Right atrium auricular region (tissue), 2 donors: ENCODE results near the gene TBC1D2. TPM values are rescaled to one million over a fixed set of nuclear protein-coding genes. Genes with fewer than 3 reads are reported as not detected.

Source experiments
- DNase-seq: peaks from one replicate; pipeline ENCODE4 v3.0.0-alpha.2; 2019; ENCODE audit warnings: low spot score
- H3K27ac ChIP-seq, 2 donors: fragments of 200-600 bp; sonication (generic); 1 replicate in 1 of 2; 2 replicates in 1 of 2; pipeline ENCODE4 v1.5.1; 2016 to 2019
- H3K27me3 ChIP-seq, 2 donors: fragments of 200-600 bp; sonication (generic); one replicate each; pipeline versions ENCODE4 v1.5.1 to v1.6.0; 2017 to 2019
- H3K36me3 ChIP-seq: fragments of 200-600 bp; sonication (generic); one replicate; pipeline ENCODE4 v1.5.1; 2016
- H3K4me1 ChIP-seq, 2 donors: fragments of 200-600 bp; sonication (generic); one replicate each; pipeline versions ENCODE4 v1.5.1 to v1.6.0; 2017 to 2019
- H3K4me3 ChIP-seq, 2 donors: fragments of 200-600 bp; sonication (generic); 1 replicate in 1 of 2; 2 replicates in 1 of 2; pipeline ENCODE4 v1.5.1; 2017 to 2019; ENCODE audit warnings: mild to moderate bottlenecking in 1 of 2, moderate library complexity in 1 of 2
- H3K9me3 ChIP-seq, 2 donors: fragments of 200-600 bp; sonication (generic); one replicate each; pipeline ENCODE4 v1.5.1; 2019
- CTCF ChIP-seq, 2 donors: fragments of 200-600 bp; sonication (generic); IDR thresholded peaks; one replicate each; pipeline ENCODE4 v1.5.1; 2019; ENCODE audit warnings: antibody characterized with exemption in 2 of 2
- total RNA-seq, 2 donors: library from RNA; depleted of rRNA; stranded (reverse); fragments of >200 nt; gene quantifications; one replicate each; pipeline ENCODE4 v1.1.0, GENCODE V29; 2016

TBC1D2 gene
- total RNA-seq, 2 donors from 2014 or later: 2.6 to 4.6 TPM

GRCh38 chr9:98184326-98184725, 71.1 kb downstream of the TBC1D2 start:
- no peaks in the 10 kb centered on the region for H3K36me3 ChIP-seq
- no peak for DNase-seq
- H3K4me1 ChIP-seq: no peaks in the 10 kb centered on the region
- no peaks in the 10 kb centered on the region for H3K9me3 ChIP-seq
- H3K27me3 ChIP-seq: no peaks in the 10 kb centered on the region
- H3K4me3 ChIP-seq: no peak overlapping the region
- TF ChIP-seq CTCF (IDR thresholded peaks at IDR 0.05): no peak
- H3K27ac ChIP-seq: no peak overlapping the region

- TF ChIP-seq CTCF (IDR thresholded peaks at IDR 0.05): no peak
- DNase-seq: no peak
- Histone ChIP-seq H3K4me3 (no peak overlapping the region), H3K27me3 (no peaks in the 10 kb centered on the region), H3K9me3 (no peaks in the 10 kb centered on the region), H3K27ac (no peak overlapping the region), H3K4me1 (no peaks in the 10 kb centered on the region), H3K36me3 (no peaks in the 10 kb centered on the region)
Observed at GRCh38 chr9:98182889-98183599, 72.4 kb downstream of the TBC1D2 start.

GRCh38 chr9:98182069-98182820, 73.2 kb downstream of the TBC1D2 start:
- Histone ChIP-seq H3K4me3 (no peak overlapping the region), H3K27ac (no peak overlapping the region), H3K4me1 (no peaks in the 10 kb centered on the region), H3K36me3 (no peaks in the 10 kb centered on the region), H3K27me3 (no peaks in the 10 kb centered on the region), H3K9me3 (no peaks in the 10 kb centered on the region)
- no peak for TF ChIP-seq CTCF (IDR thresholded peaks at IDR 0.05)
- no peak for DNase-seq

GRCh38 chr9:98181746-98182068, 73.7 kb downstream of the TBC1D2 start:
- H3K4me1 ChIP-seq: no peaks in the 10 kb centered on the region
- H3K4me3 ChIP-seq: no peak overlapping the region
- TF ChIP-seq CTCF (IDR thresholded peaks at IDR 0.05): no peak
- H3K9me3 ChIP-seq: no peaks in the 10 kb centered on the region
- no peak overlapping the region for H3K27ac ChIP-seq
- no peaks in the 10 kb centered on the region for H3K27me3 ChIP-seq
- no peak for DNase-seq
- H3K36me3 ChIP-seq: no peaks in the 10 kb centered on the region

- no peaks in the 10 kb centered on the region for H3K4me1 ChIP-seq
- H3K27me3 ChIP-seq: no peaks in the 10 kb centered on the region
- no peaks in the 10 kb centered on the region for H3K36me3 ChIP-seq
- no peaks in the 10 kb centered on the region for H3K9me3 ChIP-seq
- H3K27ac ChIP-seq: no peak overlapping the region
- no peak for DNase-seq
- TF ChIP-seq CTCF (IDR thresholded peaks at IDR 0.05): no peak
- H3K4me3 ChIP-seq: no peak overlapping the region
Observed at GRCh38 chr9:98180996-98181395, 74.5 kb downstream of the TBC1D2 start.
